H9 (cell line): ENCODE measurements around the gene C4orf33. TPM values are rescaled to one million over a fixed set of nuclear protein-coding genes. Genes with fewer than 3 reads are reported as not detected.
A peak's percentile ranks its signal among the peaks of the same experiment; 100 is the strongest.

Experiments
- DNase-seq: peaks from one replicate; pipeline ENCODE4 v3.0.0-alpha.2; 2017
- H2AFZ ChIP-seq: one replicate; pipeline ENCODE4 v1.6.1; 2013; ENCODE audit warnings: mild to moderate bottlenecking, low read length, control low read depth, moderate library complexity
- H2AK5ac ChIP-seq: 2 replicates; pipeline ENCODE4 v1.6.1; 2013; ENCODE audit warnings: low read length, control low read depth, mixed read lengths; ENCODE audit not compliant: insufficient read length
- H2BK120ac ChIP-seq: one replicate; pipeline ENCODE4 v1.6.1; 2013; ENCODE audit warnings: low read depth, mild to moderate bottlenecking, low read length, control low read depth, inconsistent platforms; ENCODE audit not compliant: poor library complexity, severe bottlenecking
- H2BK12ac ChIP-seq: 2 replicates; pipeline ENCODE4 v1.6.1; 2013; ENCODE audit warnings: low read length, control low read depth, mixed read lengths, low read depth; ENCODE audit not compliant: insufficient read length
- H2BK15ac ChIP-seq: 2 replicates; pipeline ENCODE4 v1.6.1; 2013; ENCODE audit warnings: low read depth, low read length, control low read depth
- H2BK20ac ChIP-seq: one replicate; pipeline ENCODE4 v1.6.1; 2013; ENCODE audit warnings: low read depth, mild to moderate bottlenecking, low read length, control low read depth, inconsistent platforms; ENCODE audit not compliant: poor library complexity, severe bottlenecking
- H2BK5ac ChIP-seq: 2 replicates; pipeline ENCODE4 v1.6.1; 2013; ENCODE audit warnings: low read length, control low read depth, mixed read lengths; ENCODE audit not compliant: insufficient read length
- H3K14ac ChIP-seq: 2 replicates; pipeline ENCODE4 v1.6.1; 2013; ENCODE audit warnings: low read length, control low read depth; ENCODE audit not compliant: insufficient read depth
- H3K18ac ChIP-seq: 2 replicates; pipeline ENCODE4 v1.6.1; 2013; ENCODE audit warnings: low read depth, mild to moderate bottlenecking, mixed read lengths, low read length, control low read depth; ENCODE audit not compliant: insufficient read length
- H3K23ac ChIP-seq: 2 replicates; pipeline ENCODE4 v1.6.1; 2013; ENCODE audit warnings: low read length, control low read depth, mixed read lengths, low read depth; ENCODE audit not compliant: insufficient read length
- H3K23me2 ChIP-seq: 2 replicates; pipeline ENCODE4 v1.6.1; 2013; ENCODE audit warnings: low read depth, mild to moderate bottlenecking, mixed read lengths, low read length, control low read depth; ENCODE audit not compliant: insufficient read length, poor library complexity, severe bottlenecking
- H3K27ac ChIP-seq: 2 replicates; pipeline ENCODE4 v1.5.1; 2013; ENCODE audit warnings: low read length, control low read depth, mixed read lengths, low read depth; ENCODE audit not compliant: insufficient read length
- H3K27me3 ChIP-seq: 2 replicates; pipeline ENCODE4 v1.6.1; 2013; ENCODE audit warnings: low read length, control low read depth, inconsistent platforms; ENCODE audit not compliant: insufficient read depth
- H3K4ac ChIP-seq: 2 replicates; pipeline ENCODE4 v1.6.1; 2013; ENCODE audit warnings: low read depth, mild to moderate bottlenecking, control low read depth, inconsistent platforms, low read length, moderate library complexity
- H3K4me1 ChIP-seq: 2 replicates; pipeline ENCODE4 v1.6.1; 2013; ENCODE audit warnings: low read length, control low read depth, inconsistent platforms; ENCODE audit not compliant: insufficient read depth
- H3K4me2 ChIP-seq: 2 replicates; pipeline ENCODE4 v1.6.1; 2013; ENCODE audit warnings: low read length, control low read depth, mixed read lengths; ENCODE audit not compliant: insufficient read length, insufficient read depth
- H3K56ac ChIP-seq: 2 replicates; pipeline ENCODE4 v1.6.1; 2013; ENCODE audit warnings: low read depth, mild to moderate bottlenecking, mixed read lengths, low read length, control low read depth; ENCODE audit not compliant: insufficient read length
- H3K79me1 ChIP-seq: 2 replicates; pipeline ENCODE4 v1.6.1; 2013; ENCODE audit warnings: low read depth, mild to moderate bottlenecking, moderate library complexity, low read length, control low read depth, inconsistent platforms; ENCODE audit not compliant: insufficient read depth, poor library complexity, severe bottlenecking
- H3K79me2 ChIP-seq: 2 replicates; pipeline ENCODE4 v1.6.1; 2013; ENCODE audit warnings: low read length, control low read depth, inconsistent platforms; ENCODE audit not compliant: insufficient read depth
- H3K9ac ChIP-seq: 2 replicates; pipeline ENCODE4 v1.6.1; 2013; ENCODE audit warnings: low read length, control low read depth, mixed read lengths; ENCODE audit not compliant: insufficient read length; ENCODE audit errors: extremely low read depth
- H3K9me3 ChIP-seq: one replicate; pipeline ENCODE4 v1.6.1; 2013; ENCODE audit warnings: low read depth, low read length, inconsistent platforms; ENCODE audit not compliant: control insufficient read depth
- H3T11ph ChIP-seq: one replicate; pipeline ENCODE4 v1.6.1; 2013; ENCODE audit warnings: mild to moderate bottlenecking, low read length, control low read depth, inconsistent platforms
- H4K20me1 ChIP-seq: one replicate; pipeline ENCODE4 v1.6.1; 2013; ENCODE audit not compliant: control insufficient read depth, insufficient read length, insufficient read depth
- H4K5ac ChIP-seq: 2 replicates; pipeline ENCODE4 v1.6.1; 2013; ENCODE audit warnings: low read depth, mild to moderate bottlenecking, mixed read lengths, low read length, control low read depth; ENCODE audit not compliant: insufficient read length
- H4K8ac ChIP-seq: replicated peaks from 2 replicates; pipeline ENCODE4 v1.6.1; 2013; ENCODE audit warnings: low read length, control low read depth, mixed read lengths, low read depth; ENCODE audit not compliant: insufficient read length
- H4K91ac ChIP-seq: 2 replicates; pipeline ENCODE4 v1.6.1; 2013; ENCODE audit warnings: low read depth, mild to moderate bottlenecking, moderate library complexity, mixed read lengths, low read length, control low read depth; ENCODE audit not compliant: insufficient read length
- H3K27ac Mint-ChIP-seq, 3 experiments: 2 replicates in 2 of 3; 3 replicates in 1 of 3; pipeline ENCODE4 v1.8.0; 2020 to 2021; ENCODE audit warnings: mixed read lengths in 3 of 3, mild to moderate bottlenecking in 1 of 3, moderate library complexity in 1 of 3
- H3K27me3 Mint-ChIP-seq: 2 replicates; pipeline ENCODE4 v1.8.0; 2021; ENCODE audit warnings: low read depth, mild to moderate bottlenecking, moderate library complexity, mixed read lengths
- H3K36me3 Mint-ChIP-seq, 3 experiments: 2 replicates in 2 of 3; 3 replicates in 1 of 3; pipeline ENCODE4 v1.8.0; 2020 to 2021; ENCODE audit warnings: low read depth in 3 of 3, mixed read lengths in 3 of 3; ENCODE audit not compliant: insufficient read depth in 1 of 3
- H3K4me1 Mint-ChIP-seq, 2 experiments: 2 replicates each; pipeline ENCODE4 v1.8.0; 2020; ENCODE audit warnings: mixed read lengths in 2 of 2
- H3K4me3 Mint-ChIP-seq, 2 experiments: 2 replicates in 1 of 2; 3 replicates in 1 of 2; pipeline ENCODE4 v1.8.0; 2020 to 2021; ENCODE audit warnings: mild to moderate bottlenecking in 2 of 2, mixed read lengths in 2 of 2, moderate library complexity in 1 of 2
- H3K9me3 Mint-ChIP-seq, 2 experiments: 2 replicates in 1 of 2; 3 replicates in 1 of 2; pipeline ENCODE4 v1.8.0; 2020; ENCODE audit warnings: mild to moderate bottlenecking in 2 of 2, mixed read lengths in 2 of 2, moderate library complexity in 1 of 2
- CTCF ChIP-seq: fragments of 200-600 bp; sonication (generic); conservative IDR thresholded peaks from 3 replicates; pipeline ENCODE4 v1.8.0; 2021; ENCODE audit warnings: antibody characterized with exemption, mild to moderate bottlenecking
- whole genome bisulfite sequencing: extraction: QIAGEN DNeasy Blood & Tissue Kit; methylation state at CpG from one replicate; pipeline ENCODE4 v1.1.7; 2013; ENCODE audit warnings: missing lambda C conversion rate, low lambda C conversion rate, mixed read lengths; ENCODE audit not compliant: insufficient read length; ENCODE audit errors: extremely low coverage; 5-methylcytosine and 5-hydroxymethylcytosine counted together
- total RNA-seq: library from RNA; stranded (reverse); gene quantifications from 2 replicates; pipeline ENCODE4 v1.2.1, GENCODE V29; 2021

Gene C4orf33
- total RNA-seq, 1 experiment from 2014 or later = 7.4 TPM

- Histone ChIP-seq H2AK5ac (no peak overlapping the region), H2BK5ac (no peak overlapping the region), H3K79me2 (no peaks in the 10 kb centered on the region), H3K4me2 (no peak overlapping the region), H4K8ac (no peak overlapping the region), H4K20me1 (no peaks in the 10 kb centered on the region), H2AFZ (no peak overlapping the region), H3K9ac (no peak overlapping the region), H4K91ac (no peak overlapping the region), H3K14ac (no peak overlapping the region), H2BK120ac (no peak overlapping the region), H3K4ac (no peak overlapping the region), H3K79me1 (no peaks in the 10 kb centered on the region), H3K27me3 (no peaks in the 10 kb centered on the region), H3K56ac (no peak overlapping the region), H3K23me2 (no peaks in the 10 kb centered on the region), H3K27ac (no peak overlapping the region), H2BK20ac (no peak overlapping the region), H4K5ac (no peak overlapping the region), H2BK15ac (no peak overlapping the region), H3K18ac (no peak overlapping the region), H2BK12ac (no peak overlapping the region), H3K23ac (no peak overlapping the region), H3K4me1 (peaks cover 3% of the 10 kb centered on the region; the same call in 1 of the 2 replicates), H3T11ph (no peak overlapping the region), H3K9me3 (no peaks in the 10 kb centered on the region)
- H3K27me3 Mint-ChIP-seq = no peaks in the 10 kb centered on the region
- H3K9me3 Mint-ChIP-seq = no peaks in the 10 kb centered on the region
- H3K4me3 Mint-ChIP-seq = no peak overlapping the region
- TF ChIP-seq CTCF = no peak
- H3K27ac Mint-ChIP-seq = peak overlapping the region; percentile 0 to 78 (median 73); a peak in 4 of 7 replicates
- H3K36me3 Mint-ChIP-seq = peaks cover 0 to 2% (median 0%) of the 10 kb centered on the region in 3 experiments; a peak in 1 of 7 replicates
- no peak for DNase-seq
- H3K4me1 Mint-ChIP-seq = peaks cover 30 to 31% of the 10 kb centered on the region in 2 experiments
- no CpG with 5 or more reads among the region's 1 CpG for WGBS
Measured at GRCh38 chr4:129113919-129114318, 18.0 kb downstream of the C4orf33 start.
